ENCODE results near the gene OR10A3. TPM values are rescaled to one million over a fixed set of nuclear protein-coding genes. Genes with fewer than 3 reads are reported as not detected.

Gene OR10A3, protein sequence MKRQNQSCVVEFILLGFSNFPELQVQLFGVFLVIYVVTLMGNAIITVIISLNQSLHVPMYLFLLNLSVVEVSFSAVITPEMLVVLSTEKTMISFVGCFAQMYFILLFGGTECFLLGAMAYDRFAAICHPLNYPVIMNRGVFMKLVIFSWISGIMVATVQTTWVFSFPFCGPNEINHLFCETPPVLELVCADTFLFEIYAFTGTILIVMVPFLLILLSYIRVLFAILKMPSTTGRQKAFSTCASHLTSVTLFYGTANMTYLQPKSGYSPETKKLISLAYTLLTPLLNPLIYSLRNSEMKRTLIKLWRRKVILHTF
- total RNA-seq (2021; ENCODE audit: unreplicated experiment) = not detected
- not detected in 2 replicates for polyA plus RNA-seq (2012)
- Bru-seq, nascent RNA = not detected
- not detected for BruChase-seq, experiment 1, labeled RNA remaining after a 6-hour chase
- BruChase-seq, experiment 2, labeled RNA remaining after a 2-hour chase = not detected
- long read RNA-seq = 0 reads

- H3K27ac ChIP-seq (ENCODE audit: low read depth, low read length) = no peak within 1 kb of the TSS
- DNase-seq (ENCODE audit: low read depth, low spot score) (no peak), ATAC-seq (no peak)
- intact Hi-C loops (cut with micrococcal nuclease) = no loop called here
- ChIA-PET POLR2A (no interaction called here), RAD21 (ENCODE audit: low non-redundant PET in 1 of 2, low total read pairs in 2 of 2, uncharacterized antibody in 2 of 2, unreplicated experiment in 2 of 2) (no interaction called here), CTCF (no interaction called here)
- TF ChIP-seq, protein P1, sequence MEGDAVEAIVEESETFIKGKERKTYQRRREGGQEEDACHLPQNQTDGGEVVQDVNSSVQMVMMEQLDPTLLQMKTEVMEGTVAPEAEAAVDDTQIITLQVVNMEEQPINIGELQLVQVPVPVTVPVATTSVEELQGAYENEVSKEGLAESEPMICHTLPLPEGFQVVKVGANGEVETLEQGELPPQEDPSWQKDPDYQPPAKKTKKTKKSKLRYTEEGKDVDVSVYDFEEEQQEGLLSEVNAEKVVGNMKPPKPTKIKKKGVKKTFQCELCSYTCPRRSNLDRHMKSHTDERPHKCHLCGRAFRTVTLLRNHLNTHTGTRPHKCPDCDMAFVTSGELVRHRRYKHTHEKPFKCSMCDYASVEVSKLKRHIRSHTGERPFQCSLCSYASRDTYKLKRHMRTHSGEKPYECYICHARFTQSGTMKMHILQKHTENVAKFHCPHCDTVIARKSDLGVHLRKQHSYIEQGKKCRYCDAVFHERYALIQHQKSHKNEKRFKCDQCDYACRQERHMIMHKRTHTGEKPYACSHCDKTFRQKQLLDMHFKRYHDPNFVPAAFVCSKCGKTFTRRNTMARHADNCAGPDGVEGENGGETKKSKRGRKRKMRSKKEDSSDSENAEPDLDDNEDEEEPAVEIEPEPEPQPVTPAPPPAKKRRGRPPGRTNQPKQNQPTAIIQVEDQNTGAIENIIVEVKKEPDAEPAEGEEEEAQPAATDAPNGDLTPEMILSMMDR (IDR thresholded peaks at IDR 0.05 in 2 of 3, conservative IDR thresholded peaks at IDR 0.05 in 1 of 3; ENCODE audit: borderline replicate concordance in 1 of 3, insufficient read depth in 1 of 3, low read depth in 2 of 3, low read length in 2 of 3) = no peak
- TF ChIP-seq TCF7L2 (IDR thresholded peaks at IDR 0.05; ENCODE audit: borderline replicate concordance, extremely low read depth, insufficient read depth, insufficient read length) = no peak
- no peak for TF ChIP-seq EGR1 (IDR thresholded peaks at IDR 0.05; ENCODE audit: low read depth)
- no peak for TF ChIP-seq ZNF274 (IDR thresholded peaks at IDR 0.05; ENCODE audit: low read depth, low read length)
- no peak for TF ChIP-seq CBX3 (IDR thresholded peaks at IDR 0.05; ENCODE audit: low read depth)
- TF ChIP-seq RAD21 (IDR thresholded peaks at IDR 0.05; ENCODE audit: low read depth) = no peak
- no peak for TF ChIP-seq POLR2A (IDR thresholded peaks at IDR 0.05; ENCODE audit: borderline replicate concordance, extremely low read depth, insufficient read depth, insufficient read length)
- no peak for TF ChIP-seq ZBTB33 (IDR thresholded peaks at IDR 0.05; ENCODE audit: extremely low read depth, insufficient replicate concordance, low read length)
- TF ChIP-seq SIN3A (IDR thresholded peaks at IDR 0.05; ENCODE audit: low read depth) = no peak
- TF ChIP-seq, protein P2, sequence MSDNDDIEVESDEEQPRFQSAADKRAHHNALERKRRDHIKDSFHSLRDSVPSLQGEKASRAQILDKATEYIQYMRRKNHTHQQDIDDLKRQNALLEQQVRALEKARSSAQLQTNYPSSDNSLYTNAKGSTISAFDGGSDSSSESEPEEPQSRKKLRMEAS (IDR thresholded peaks at IDR 0.05) = no peak
- no peak for TF ChIP-seq YY1 (IDR thresholded peaks at IDR 0.05; ENCODE audit: extremely low read depth, insufficient replicate concordance, low read depth, low read length)
- TF ChIP-seq JUND (IDR thresholded peaks at IDR 0.05) = no peak
- TF ChIP-seq ZFX (IDR thresholded peaks at IDR 0.05) = no peak
- TF ChIP-seq ELF1 (IDR thresholded peaks at IDR 0.05; ENCODE audit: borderline replicate concordance, low read depth) = no peak
- no peak for TF ChIP-seq FOSL1 (IDR thresholded peaks at IDR 0.05; ENCODE audit: low read depth)
- TF ChIP-seq SP1 (IDR thresholded peaks at IDR 0.05; ENCODE audit: low read depth) = no peak
- TF ChIP-seq EZH2phosphoT487 (IDR thresholded peaks at IDR 0.05; ENCODE audit: borderline replicate concordance) = no peak
- H3K36me3 ChIP-seq (ENCODE audit: control insufficient read depth in 1 of 2, insufficient read depth in 2 of 2, low read length in 2 of 2) = no peaks in the 10 kb centered on the region
- H3K9me2 ChIP-seq (ENCODE audit: insufficient read depth) = no peaks in the 10 kb centered on the region
- H3K9ac ChIP-seq (ENCODE audit: low read length) = no peak within 1 kb of the TSS
- peaks cover 0 to 4% of the 10 kb centered on the region in 2 experiments; a peak in 1 of 4 replicates for H3K9me3 ChIP-seq (ENCODE audit: control insufficient read depth in 1 of 2, insufficient read depth in 1 of 2, low read depth in 1 of 2, low read length in 2 of 2)
- no peak within 1 kb of the TSS for H3K4me2 ChIP-seq (ENCODE audit: low read length)
- no peaks in the 10 kb centered on the region for H3K79me2 ChIP-seq (ENCODE audit: insufficient read depth, low read length)
- H4K20me1 ChIP-seq (ENCODE audit: insufficient read depth) = no peaks in the 10 kb centered on the region
- no peaks in the 10 kb centered on the region for H3K4me1 ChIP-seq (ENCODE audit: control insufficient read depth in 1 of 2, insufficient read depth in 2 of 2, low read length in 2 of 2)
- H2AFZ ChIP-seq (ENCODE audit: low read depth, low read length, poor library complexity, severe bottlenecking) = no peak within 1 kb of the TSS
- no TSS peak for BruUV-seq (replicated peaks)
- peaks cover 7% of the 10 kb centered on the region; the same call in 1 of the 2 replicates for H3K27me3 ChIP-seq (ENCODE audit: insufficient read depth, low read length)
- no peak within 1 kb of the TSS for H3K4me3 ChIP-seq (replicated peaks in 1 of 2; ENCODE audit: low read depth in 1 of 2, low read length in 2 of 2)
Measured at GRCh38 chr11:7941608-7942007, at the start of gene OR10A3. Gene OR10A3, minus strand, starts transcription at chr11:7941708. Its CDS starts 2,188 bp downstream, at chr11:7939520.
